ENCODE data around the gene MRPL20.
"Not testable (repeated sequence)": the region's sequence is repeated elsewhere in the genome, so short reads cannot be mapped to it uniquely, and the experiment has no call there.

The MRPL20 gene

DNA sequence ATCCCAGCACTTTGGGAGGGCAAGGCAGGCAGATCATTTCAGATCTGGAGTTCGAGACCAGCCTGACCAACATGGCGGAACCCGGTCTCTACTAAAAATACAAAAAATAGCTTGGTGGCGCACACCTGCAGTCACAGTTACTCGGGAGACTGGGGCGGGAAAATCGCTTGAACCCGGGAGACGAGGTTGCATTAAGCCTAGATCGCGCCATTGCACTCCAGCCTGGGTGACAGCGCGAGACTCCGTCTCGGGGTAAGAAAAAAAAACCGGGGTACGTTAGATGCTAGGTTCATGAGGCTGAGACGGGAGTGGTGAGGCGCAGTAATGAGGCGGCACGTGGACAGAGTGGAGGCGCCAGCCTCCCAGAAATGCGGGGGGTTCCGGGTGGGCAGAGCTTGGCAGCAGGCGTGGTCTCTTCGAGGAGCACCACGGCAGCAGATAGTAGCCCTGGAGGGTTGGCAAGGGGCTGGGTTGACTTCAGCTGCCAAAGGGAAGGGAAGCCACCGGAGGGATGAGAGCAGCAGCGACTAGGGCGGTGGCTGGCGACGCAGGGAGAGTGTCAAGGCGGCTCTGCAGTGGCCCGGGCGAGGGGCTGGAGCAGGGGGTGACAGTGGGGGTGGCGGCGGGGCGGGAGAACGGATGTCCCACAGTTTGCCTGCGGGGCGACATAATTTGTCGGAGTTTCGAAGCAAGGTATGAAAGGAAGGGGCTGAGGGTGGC is 832 bp downstream of the MRPL20 start:
- peak overlapping the region; percentile 79 for H3K4me3 ChIP-seq (ENCODE audit: control insufficient read depth, low read depth, low read length)
- TF ChIP-seq, protein P1, sequence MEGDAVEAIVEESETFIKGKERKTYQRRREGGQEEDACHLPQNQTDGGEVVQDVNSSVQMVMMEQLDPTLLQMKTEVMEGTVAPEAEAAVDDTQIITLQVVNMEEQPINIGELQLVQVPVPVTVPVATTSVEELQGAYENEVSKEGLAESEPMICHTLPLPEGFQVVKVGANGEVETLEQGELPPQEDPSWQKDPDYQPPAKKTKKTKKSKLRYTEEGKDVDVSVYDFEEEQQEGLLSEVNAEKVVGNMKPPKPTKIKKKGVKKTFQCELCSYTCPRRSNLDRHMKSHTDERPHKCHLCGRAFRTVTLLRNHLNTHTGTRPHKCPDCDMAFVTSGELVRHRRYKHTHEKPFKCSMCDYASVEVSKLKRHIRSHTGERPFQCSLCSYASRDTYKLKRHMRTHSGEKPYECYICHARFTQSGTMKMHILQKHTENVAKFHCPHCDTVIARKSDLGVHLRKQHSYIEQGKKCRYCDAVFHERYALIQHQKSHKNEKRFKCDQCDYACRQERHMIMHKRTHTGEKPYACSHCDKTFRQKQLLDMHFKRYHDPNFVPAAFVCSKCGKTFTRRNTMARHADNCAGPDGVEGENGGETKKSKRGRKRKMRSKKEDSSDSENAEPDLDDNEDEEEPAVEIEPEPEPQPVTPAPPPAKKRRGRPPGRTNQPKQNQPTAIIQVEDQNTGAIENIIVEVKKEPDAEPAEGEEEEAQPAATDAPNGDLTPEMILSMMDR (conservative IDR thresholded peaks at IDR 0.05; ENCODE audit: control insufficient read depth, insufficient read depth, low read depth, low read length): no peak
- DNase-seq (ENCODE audit: low read depth): no peak

DNA sequence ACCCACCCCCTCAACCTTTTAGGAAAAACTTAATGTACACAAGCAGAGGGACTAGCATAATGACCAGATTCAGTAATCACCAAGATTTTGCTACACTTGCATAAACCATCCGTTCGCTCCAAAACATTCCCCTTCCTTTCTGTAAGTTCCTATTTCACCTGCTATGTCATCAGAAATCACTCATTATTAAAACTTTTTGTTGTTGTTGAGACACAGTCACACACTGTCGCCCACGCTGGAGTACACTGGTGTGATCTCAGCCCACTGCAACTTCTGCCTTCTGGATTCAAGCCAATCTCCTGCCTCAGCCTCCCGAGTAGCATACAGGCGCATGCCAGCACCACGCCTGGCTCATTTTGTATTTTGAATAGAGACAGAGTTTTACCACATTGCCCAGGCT is 3.4 kb downstream of the MRPL20 start:
- no peak overlapping the region for H3K4me3 ChIP-seq (ENCODE audit: control insufficient read depth, low read depth, low read length)
- TF ChIP-seq, protein P1 (conservative IDR thresholded peaks at IDR 0.05; ENCODE audit: control insufficient read depth, insufficient read depth, low read depth, low read length): no peak
- peak; percentile 20 for DNase-seq (ENCODE audit: low read depth)

DNA sequence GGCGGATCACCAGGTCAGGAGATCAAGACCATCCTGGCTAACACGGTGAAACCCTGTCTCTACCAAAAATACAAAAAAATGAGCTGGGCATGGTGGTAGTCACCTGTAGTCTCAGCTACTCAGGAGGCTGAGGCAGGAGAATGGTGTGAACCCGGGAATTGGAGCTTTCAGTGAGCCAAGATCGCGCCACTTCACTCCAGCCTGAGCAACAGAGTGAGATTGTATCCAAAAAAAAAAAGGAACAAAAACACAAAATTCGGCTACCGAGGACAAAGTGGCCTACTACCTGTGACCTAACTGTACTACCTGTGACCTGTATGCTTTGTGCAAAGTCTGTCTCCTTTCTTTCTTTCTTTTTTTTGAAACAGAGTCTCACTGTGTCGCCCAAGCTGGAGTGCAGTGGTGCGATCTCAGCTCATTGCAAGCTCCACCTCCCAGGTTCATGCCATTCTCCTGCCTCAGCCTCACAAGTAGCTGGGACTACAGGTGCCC is 4.1 kb downstream of the MRPL20 start:
- H3K4me3 ChIP-seq (ENCODE audit: control insufficient read depth, low read depth, low read length); DNase-seq (ENCODE audit: low read depth): not testable (repeated sequence)

- DNase-seq (ENCODE audit: low read depth): peak; percentile 90
- no peak overlapping the region for H3K4me3 ChIP-seq (ENCODE audit: control insufficient read depth, low read depth, low read length)
These were observed 4.8 kb downstream of the MRPL20 start for GRCh38 chr1:1402072-1402900.

DNA sequence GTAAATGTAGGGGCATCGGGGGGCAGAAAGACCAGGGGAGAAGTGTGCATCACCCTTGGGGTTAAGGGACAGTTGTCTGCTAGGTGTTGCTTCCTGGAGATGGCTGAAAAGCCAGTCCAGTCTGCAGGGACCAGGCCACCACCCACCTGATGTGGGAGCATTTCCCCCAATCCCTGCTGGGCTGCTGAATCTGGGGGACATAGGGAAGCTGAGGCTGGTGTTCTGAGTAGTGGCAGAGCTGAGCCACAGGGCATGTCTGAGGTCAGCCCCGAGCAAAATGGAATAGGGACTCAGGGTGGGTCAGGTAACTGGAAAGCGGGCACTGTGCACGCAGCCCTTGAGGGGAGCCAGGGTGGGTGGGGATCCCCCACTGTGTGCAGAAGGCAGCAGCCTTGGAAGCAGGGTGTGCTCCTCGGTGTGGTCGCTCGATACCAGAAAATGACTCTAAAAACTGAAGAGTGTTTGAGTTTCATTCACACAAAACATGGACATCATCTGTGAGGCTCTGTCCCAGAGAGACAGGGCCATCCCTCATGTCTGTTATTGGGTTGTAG is 5.6 kb downstream of the MRPL20 start:
- DNase-seq (ENCODE audit: low read depth): no peak
- TF ChIP-seq, protein P1 (conservative IDR thresholded peaks at IDR 0.05; ENCODE audit: control insufficient read depth, insufficient read depth, low read depth, low read length): no peak
- no peak overlapping the region for H3K4me3 ChIP-seq (ENCODE audit: control insufficient read depth, low read depth, low read length)

More at GRCh38 chr1:1402072-1402900, 4.8 kb downstream of the MRPL20 start:
- TF ChIP-seq, protein P1 (conservative IDR thresholded peaks at IDR 0.05; ENCODE audit: control insufficient read depth, insufficient read depth, low read depth, low read length): peak; percentile 90

- no peak for DNase-seq (ENCODE audit: low read depth)
- peak overlapping the region; percentile 95 for H3K4me3 ChIP-seq (ENCODE audit: control insufficient read depth, low read depth, low read length)
- TF ChIP-seq, protein P1 (conservative IDR thresholded peaks at IDR 0.05; ENCODE audit: control insufficient read depth, insufficient read depth, low read depth, low read length): no peak
These were observed 6.3 kb downstream of the MRPL20 start for GRCh38 chr1:1400576-1401456.
